Astrocyte of the cerebellum (primary cell): ENCODE results near the gene COL27A1.

ENCODE experiments used
- DNase-seq: peaks from one replicate; pipeline ENCODE4 v3.0.0-alpha.2; 2011; ENCODE audit warnings: low read depth
- H3K4me3 ChIP-seq: 2 replicates; pipeline ENCODE4 v1.5.1; 2011; ENCODE audit warnings: mild to moderate bottlenecking, low read depth, low read length, moderate library complexity
- in situ Hi-C: cut with HindIII; loops from 2 replicates; pipeline ENCODE4 v1.10.0; 2017; ENCODE audit warnings: low sequenced_read_pairs
- TF ChIP-seq, protein P1 (sequence below): IDR thresholded peaks from 2 replicates; pipeline ENCODE4 v1.5.1; 2012; ENCODE audit warnings: low read length, low read depth, moderate library complexity, mild to moderate bottlenecking; ENCODE audit errors: missing control alignments

The COL27A1 gene

DNA sequence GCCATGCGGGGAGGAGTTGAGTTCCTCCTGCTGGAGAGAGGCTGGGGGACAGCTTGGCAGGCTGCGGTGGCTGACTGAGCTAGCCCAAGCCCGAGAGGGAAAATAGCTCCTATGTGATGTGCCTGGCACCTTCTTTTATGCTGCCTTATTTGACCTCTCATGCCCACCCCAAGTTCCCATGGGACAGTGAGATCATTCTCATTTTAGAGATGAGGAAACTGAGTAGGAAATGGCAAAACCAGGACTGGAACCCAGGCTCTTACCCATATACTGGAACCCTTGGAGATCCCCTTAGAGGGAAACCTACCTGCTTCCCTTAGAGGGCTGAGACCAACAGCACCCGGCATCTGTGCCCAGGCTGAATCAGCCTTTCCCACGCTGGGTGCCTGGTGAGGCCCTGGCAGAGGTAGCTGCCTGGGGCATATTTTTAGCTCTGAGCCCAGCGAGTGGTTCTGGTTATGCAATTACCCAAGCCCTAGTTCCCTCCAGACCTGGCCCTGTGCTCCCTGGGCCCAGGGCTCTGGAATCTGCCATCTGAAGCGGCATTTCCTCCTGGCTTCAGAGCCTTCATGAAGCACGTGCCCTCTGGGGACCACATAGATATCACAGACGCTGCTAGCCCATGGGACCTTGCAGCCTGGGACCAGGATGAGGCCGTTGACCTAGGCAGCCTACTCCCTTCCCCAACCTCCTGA lies 23.6 kb downstream of the COL27A1 start:
- in situ Hi-C loops: no loop called here
- DNase-seq: no peak
- TF ChIP-seq, protein P1, sequence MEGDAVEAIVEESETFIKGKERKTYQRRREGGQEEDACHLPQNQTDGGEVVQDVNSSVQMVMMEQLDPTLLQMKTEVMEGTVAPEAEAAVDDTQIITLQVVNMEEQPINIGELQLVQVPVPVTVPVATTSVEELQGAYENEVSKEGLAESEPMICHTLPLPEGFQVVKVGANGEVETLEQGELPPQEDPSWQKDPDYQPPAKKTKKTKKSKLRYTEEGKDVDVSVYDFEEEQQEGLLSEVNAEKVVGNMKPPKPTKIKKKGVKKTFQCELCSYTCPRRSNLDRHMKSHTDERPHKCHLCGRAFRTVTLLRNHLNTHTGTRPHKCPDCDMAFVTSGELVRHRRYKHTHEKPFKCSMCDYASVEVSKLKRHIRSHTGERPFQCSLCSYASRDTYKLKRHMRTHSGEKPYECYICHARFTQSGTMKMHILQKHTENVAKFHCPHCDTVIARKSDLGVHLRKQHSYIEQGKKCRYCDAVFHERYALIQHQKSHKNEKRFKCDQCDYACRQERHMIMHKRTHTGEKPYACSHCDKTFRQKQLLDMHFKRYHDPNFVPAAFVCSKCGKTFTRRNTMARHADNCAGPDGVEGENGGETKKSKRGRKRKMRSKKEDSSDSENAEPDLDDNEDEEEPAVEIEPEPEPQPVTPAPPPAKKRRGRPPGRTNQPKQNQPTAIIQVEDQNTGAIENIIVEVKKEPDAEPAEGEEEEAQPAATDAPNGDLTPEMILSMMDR: no peak
- no peak overlapping the region for H3K4me3 ChIP-seq

DNA sequence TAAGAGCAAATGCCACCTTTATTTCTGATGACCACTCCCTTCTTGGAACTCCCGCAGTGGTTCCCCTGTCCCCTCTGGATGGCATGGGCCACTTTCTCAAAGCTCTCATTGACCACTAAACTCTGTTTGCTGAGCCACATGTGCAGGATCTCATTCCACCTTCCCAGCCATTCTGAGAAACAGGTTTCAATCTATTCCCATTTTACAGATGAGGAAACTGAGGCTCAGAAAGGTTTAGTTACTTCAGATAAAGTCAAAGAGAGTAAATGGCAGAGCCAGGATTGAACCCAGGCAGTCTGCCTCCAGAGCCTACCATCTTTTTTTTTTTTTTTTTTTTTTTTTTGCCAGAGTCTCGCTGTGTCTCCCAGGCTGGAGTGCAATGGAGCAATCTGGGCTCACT lies 24.2 kb downstream of the COL27A1 start:
- no peak for DNase-seq
- in situ Hi-C loops: no loop called here
- no peak overlapping the region for H3K4me3 ChIP-seq
- TF ChIP-seq, protein P1: no peak

DNA sequence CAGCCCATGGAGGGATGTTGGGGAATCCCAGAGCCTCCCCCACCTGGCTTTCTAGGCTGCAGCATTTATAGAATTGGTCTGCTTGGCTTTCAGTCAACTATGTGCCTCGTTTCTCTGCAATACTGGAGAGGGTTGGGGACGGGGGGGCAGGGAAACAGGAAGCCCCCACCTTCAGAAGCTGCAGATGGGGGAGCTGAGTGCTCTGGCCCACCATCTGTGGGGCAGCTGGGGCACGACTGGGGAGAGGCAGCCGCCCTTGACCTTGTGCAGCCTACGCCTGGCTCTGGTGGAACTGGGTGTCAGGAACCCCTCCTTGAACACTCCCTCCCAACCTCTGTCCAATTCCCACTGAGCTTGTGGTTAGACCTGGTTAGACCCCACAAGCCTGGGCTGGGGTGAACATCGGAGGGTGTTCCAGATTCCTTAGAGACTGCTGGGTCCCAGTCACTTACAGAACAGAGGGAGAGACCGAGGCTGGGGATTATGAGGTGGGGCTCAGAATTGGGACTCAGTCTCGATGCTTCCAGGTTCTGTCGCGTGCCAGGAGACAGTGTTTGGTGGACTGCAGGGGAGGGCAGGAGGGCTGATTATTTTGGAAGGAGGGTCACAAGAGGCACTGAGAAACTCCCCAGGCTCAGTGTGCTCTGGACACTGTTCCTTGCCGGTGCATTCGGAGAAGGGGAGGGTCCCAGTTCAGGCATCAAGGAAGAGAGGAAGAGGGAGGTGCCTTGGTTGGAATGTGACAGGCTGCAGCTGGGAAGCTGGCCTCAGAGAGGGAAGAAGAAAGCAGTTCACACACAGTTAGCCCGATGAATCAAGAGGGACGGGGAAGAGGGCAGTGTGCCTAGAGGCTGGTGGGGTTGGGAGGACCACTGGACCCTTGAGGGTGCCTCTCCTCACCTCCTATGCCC lies 25.6 kb downstream of the COL27A1 start:
- TF ChIP-seq, protein P1: no peak
- in situ Hi-C loops: no loop called here
- H3K4me3 ChIP-seq: no peak overlapping the region
- DNase-seq: no peak

DNA sequence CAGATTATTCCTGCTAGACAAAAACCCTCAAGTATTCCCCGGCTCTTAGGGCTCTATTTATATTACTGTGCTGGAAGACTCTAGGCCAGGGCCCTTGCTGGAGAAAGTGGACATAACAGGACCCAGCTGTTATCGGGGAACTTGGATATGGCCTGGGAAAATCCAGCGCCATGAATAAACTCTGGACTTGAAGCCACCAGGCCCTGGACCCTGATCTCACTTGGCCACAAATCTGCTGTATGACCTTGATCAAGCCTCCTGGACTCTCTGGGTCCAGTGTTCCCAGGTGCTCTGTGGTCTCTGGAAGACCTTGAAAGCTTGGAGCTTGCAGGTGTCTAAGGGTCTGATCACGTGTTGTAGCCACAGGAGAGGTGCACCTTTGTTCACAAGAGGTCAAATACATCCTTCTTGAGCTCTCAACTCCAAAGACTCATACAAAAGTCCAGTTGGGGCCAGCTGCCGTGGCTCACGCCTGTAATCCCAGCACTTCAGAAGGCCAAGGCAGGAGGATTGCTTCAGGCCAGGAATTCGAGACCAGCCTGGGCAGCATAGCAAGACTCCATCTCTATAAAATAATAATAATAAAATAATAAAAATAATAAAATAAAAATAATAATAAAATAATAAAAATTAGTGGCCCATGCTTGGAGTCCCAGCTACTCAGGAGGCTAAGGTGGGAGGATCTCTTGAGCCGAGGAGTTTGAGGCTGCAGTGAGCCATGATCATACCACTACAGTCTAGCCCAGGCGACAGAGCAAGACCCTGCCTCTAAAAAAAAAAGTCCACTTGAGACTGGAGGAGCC lies 26.5 kb downstream of the COL27A1 start:
- TF ChIP-seq, protein P1: no peak
- in situ Hi-C loops: no loop called here
- no peak overlapping the region for H3K4me3 ChIP-seq
- no peak for DNase-seq

DNA sequence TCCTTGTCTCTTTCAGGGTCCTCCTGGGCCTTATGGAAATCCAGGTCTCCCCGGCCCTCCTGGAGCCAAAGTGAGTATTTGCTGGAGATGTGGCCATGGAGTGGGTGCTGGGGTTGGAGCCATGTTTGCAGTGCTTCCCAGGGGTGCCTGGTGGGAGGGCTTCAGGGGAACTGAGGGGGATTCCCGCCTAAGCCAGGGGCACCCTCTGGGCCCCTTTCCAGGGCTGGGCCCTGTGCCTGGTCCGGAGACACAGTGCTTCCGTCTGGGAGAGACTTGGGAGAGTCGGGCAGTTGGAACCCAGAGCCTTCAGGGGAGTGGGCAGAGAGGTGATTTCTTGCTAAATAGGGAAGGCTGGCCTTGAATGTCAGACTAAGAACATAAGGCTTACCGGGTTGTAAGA lies 27.7 kb downstream of the COL27A1 start:
- TF ChIP-seq, protein P1: no peak
- no peak overlapping the region for H3K4me3 ChIP-seq
- in situ Hi-C loops: no loop called here
- DNase-seq: no peak

DNA sequence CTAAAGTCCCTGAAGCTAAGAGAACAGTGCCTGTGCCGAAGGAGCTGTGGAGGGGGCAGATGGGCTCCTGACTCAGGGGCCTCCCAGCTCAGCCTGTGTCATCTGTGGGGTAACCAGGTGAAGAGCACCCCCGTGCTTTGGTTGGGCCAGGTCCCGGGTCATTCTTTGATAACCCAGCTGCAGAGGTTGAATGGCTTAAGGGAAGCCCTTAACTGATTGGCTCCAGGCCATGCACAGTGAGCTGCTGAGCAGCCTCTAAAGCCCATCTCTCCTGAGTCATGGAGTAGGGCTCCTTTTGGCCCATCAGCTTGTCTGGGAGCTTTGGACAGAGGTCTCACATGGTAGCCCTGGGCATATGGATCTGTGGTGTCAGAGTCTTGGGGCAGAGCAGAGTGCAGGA lies 28.7 kb downstream of the COL27A1 start:
- H3K4me3 ChIP-seq: no peak overlapping the region
- TF ChIP-seq, protein P1: no peak
- in situ Hi-C loops: no loop called here
- no peak for DNase-seq
